K562 (cell line): ENCODE results near the gene FTH1. TPM values are rescaled to one million over a fixed set of nuclear protein-coding genes. Genes with fewer than 3 reads are reported as not detected.
A peak's percentile ranks its signal among the peaks of the same experiment; 100 is the strongest.

ENCODE experiments used
- CTCF ChIP-seq, 3 experiments: IDR thresholded peaks in 2 of 3; conservative IDR thresholded peaks in 1 of 3; 2 replicates each; pipeline ENCODE4 v1.5.1; 2011 to 2012; ENCODE audit warnings: low read length in 3 of 3, mild to moderate bottlenecking in 3 of 3, control low read depth in 2 of 3, improper control_type of control experiment in 1 of 3, inconsistent platforms in 1 of 3, low read depth in 1 of 3, mixed read lengths in 1 of 3, moderate library complexity in 1 of 3; ENCODE audit not compliant: insufficient read depth in 2 of 3
- ETV5 ChIP-seq: sonication (generic); formaldehyde crosslinking; IDR thresholded peaks from 2 replicates; pipeline ENCODE4 v1.4.0; 2020; ENCODE audit warnings: low read depth, mild to moderate bottlenecking, missing genetic modification reagents
- IRF9 ChIP-seq: fragments of 450-650 bp; IDR thresholded peaks from 2 replicates; pipeline ENCODE4 v1.6.1; 2016; ENCODE audit warnings: missing biosample characterization, missing genetic modification characterization
- MTA1 ChIP-seq: fragments of 450-650 bp; IDR thresholded peaks from 2 replicates; pipeline ENCODE4 v1.6.1; 2017; ENCODE audit warnings: borderline replicate concordance
- NCOR1 ChIP-seq: fragments of 450-650 bp; IDR thresholded peaks from 2 replicates; pipeline ENCODE4 v1.6.1; 2016; ENCODE audit warnings: mild to moderate bottlenecking, moderate library complexity
- SFPQ ChIP-seq: fragments of 200-400 bp; formaldehyde crosslinking; IDR thresholded peaks from 2 replicates; pipeline ENCODE4 v1.6.1; 2017; ENCODE audit warnings: mild to moderate bottlenecking, low read depth, low read length, moderate library complexity
- TAL1 ChIP-seq: fragments of 450-650 bp; IDR thresholded peaks from 2 replicates; pipeline ENCODE4 v1.6.1; 2016; ENCODE audit warnings: mild to moderate bottlenecking
- TRIM24 ChIP-seq, 2 experiments: fragments of 450-650 bp; IDR thresholded peaks; 2 replicates each; pipeline ENCODE4 v1.6.1; 2016
- ZBTB11 ChIP-seq, 3 experiments: fragments of 200-800 bp in 1 of 3; fragments of 250-450 bp in 1 of 3; fragments of 450-650 bp in 1 of 3; sonication (Bioruptor Pico) in 1 of 3; sonication (Bioruptor generic) in 1 of 3; formaldehyde crosslinking in 1 of 3; IDR thresholded peaks; 2 replicates each; pipeline versions ENCODE4 v1.6.1 to v1.8.0; 2016 to 2022; ENCODE audit warnings: mild to moderate bottlenecking in 2 of 3, missing genetic modification characterization in 2 of 3, missing compliant biosample characterization in 1 of 3, moderate library complexity in 1 of 3
- ZNF124 ChIP-seq: sonication (generic); formaldehyde crosslinking; IDR thresholded peaks from 2 replicates; pipeline ENCODE4 v1.8.1; 2022; ENCODE audit warnings: missing genetic modification reagents
- ZNF431 ChIP-seq: sonication (generic); formaldehyde crosslinking; IDR thresholded peaks from 2 replicates; pipeline ENCODE4 v1.8.0; 2022; ENCODE audit warnings: mild to moderate bottlenecking, missing genetic modification reagents
- polyA plus RNA-seq, 8 experiments: library from polyadenylated mRNA; depleted of rRNA in 4 of 8; stranded (reverse) in 5 of 8; unstranded in 3 of 8; fragments of >200 nt; fragmentation: Nextera tagmentation in 2 of 8; fragmentation: Illumina TruSeq in 1 of 8; extraction: Ambion mirVana in 2 of 8; extraction: Trizol in 1 of 8; gene quantifications; 2 replicates each; pipeline versions ENCODE4 v1.2.1 to v1.2.3, GENCODE V29; 2011 to 2014; ENCODE audit warnings: inconsistent platforms in 1 of 8, missing spikeins in 1 of 8
- total RNA-seq, 7 experiments: library from RNA; depleted of rRNA in 6 of 7; stranded (reverse); fragments of >200 nt in 6 of 7; fragmentation: Illumina TruSeq in 2 of 7; extraction: Trizol in 2 of 7; gene quantifications; 2 replicates each; pipeline versions ENCODE4 v1.2.1 to v1.2.3, GENCODE V29; 2011 to 2021; ENCODE audit warnings: low replicate concordance in 1 of 7

Gene FTH1
- total and polyA plus RNA-seq, 9 of the 15 experiments (the other 6 are each of a cell fraction or from before 2014, with no cell fraction given): 370 to 3,146 (median 802) TPM

- no peak for TF ChIP-seq SFPQ
- TF ChIP-seq ZBTB11 (CRISPR knock-in tag; IDR thresholded peaks at IDR 0.05): no peak
- no peak for TF ChIP-seq ZNF431
- TF ChIP-seq CTCF (IDR thresholded peaks at IDR 0.05 in 2 of 3, conservative IDR thresholded peaks at IDR 0.05 in 1 of 3; ENCODE audit: insufficient read depth in 2 of 3, low read depth in 1 of 3, low read length in 3 of 3): no peak
- TF ChIP-seq TRIM24 (IDR thresholded peaks at IDR 0.05): 0 out of 4 replicates have a peak, but pooled peaks of 1 of the 2 experiments have one; percentile 36
- peak; percentile 43; the same call in 1 of the 2 replicates for TF ChIP-seq TAL1
- TF ChIP-seq NCOR1: 0 out of 2 replicates have a peak, but pooled peaks have one; percentile 36
- TF ChIP-seq ZNF124: no peak
- TF ChIP-seq IRF9: no peak
- peak; percentile 31; the same call in 1 of the 2 replicates for TF ChIP-seq ETV5 (CRISPR knock-in tag)
- TF ChIP-seq MTA1: 0 out of 2 replicates have a peak, but pooled peaks have one; percentile 8
Measured at GRCh38 chr11:61958590-61958989, 8.8 kb downstream of the FTH1 start (continued).
